Ecto neural progenitor cell (in vitro differentiated cells): ENCODE measurements around the gene C2orf49.
"Not testable (repeated sequence)": the region's sequence is repeated elsewhere in the genome, so short reads cannot be mapped to it uniquely, and the experiment has no call there.

Experiments
- DNase-seq: peaks from one replicate; pipeline ENCODE4 v3.0.0-alpha.2; 2018; ENCODE audit warnings: low spot score

The C2orf49 gene

GRCh38 chr2:105321875-105322646 lies 15.3 kb upstream of the C2orf49 start:
- no peak for DNase-seq

DNA sequence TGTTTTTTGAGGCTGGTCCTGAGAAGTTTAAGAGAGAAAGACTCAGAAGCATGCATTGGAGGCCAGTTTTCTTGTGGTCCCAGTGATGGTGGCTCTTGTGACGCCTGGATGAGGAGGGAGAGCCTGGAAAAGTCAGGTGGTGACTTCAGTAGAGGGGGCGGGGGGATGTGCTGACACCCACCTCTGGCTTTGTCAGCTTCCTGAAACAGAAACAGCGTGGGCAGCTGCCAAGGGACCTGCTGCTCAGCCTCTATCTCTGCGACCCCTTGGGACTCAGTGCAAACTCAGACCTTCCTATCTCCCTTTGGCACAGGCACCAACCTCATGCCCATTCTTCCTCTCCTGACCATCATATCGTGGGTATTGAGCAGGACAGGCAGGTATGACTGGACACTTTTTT lies 14.2 kb upstream of the C2orf49 start:
- DNase-seq: no peak

- DNase-seq: no peak
Measured at GRCh38 chr2:105324101-105324500, 13.2 kb upstream of the C2orf49 start.

DNA sequence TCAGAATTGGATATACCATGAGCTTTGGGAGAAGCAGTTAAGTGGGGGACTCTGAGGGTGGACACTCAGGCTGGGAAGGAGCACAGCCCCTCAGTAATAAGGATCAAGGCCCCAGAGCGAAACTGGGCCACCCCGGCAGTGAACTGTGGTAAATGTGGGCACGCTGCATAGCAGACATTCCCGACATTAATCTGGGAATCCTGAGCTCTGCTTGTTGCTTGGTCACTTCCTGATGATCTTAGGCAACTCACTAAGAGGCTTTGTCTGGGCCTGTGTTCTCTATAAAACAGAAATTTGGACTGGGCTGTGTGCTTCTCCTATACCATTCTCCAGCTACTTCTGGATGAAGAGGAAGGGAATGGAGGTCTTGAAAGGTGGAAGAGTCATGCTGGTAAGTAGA lies 12.6 kb upstream of the C2orf49 start:
- DNase-seq: no peak

- DNase-seq: no peak
Measured at GRCh38 chr2:105325389-105325963, 11.9 kb upstream of the C2orf49 start.

DNA sequence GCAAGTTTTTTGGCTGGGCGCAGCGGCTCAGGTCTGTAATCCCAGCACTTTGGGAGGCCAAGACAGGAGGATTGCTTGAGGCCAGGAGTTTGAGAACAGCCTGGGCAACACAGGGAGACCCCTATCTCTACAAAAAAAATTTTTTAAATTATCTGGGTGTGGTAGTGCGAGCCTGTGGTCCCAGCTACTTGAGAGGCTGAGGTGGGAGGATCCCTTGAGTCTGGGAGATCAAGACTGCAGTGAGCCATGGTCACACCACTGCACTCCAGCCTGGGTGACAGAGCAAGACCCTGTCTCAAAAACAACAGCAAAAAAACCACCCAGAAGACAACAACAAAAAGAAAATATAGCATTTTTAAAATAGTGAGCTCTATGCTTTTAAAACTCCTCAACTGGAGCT lies 10.1 kb upstream of the C2orf49 start:
- DNase-seq: not testable (repeated sequence)

GRCh38 chr2:105327690-105328089 lies 9.7 kb upstream of the C2orf49 start:
- no peak for DNase-seq

GRCh38 chr2:105328281-105329196 lies 8.8 kb upstream of the C2orf49 start:
- no peak for DNase-seq

GRCh38 chr2:105329197-105329554 lies 8.2 kb upstream of the C2orf49 start:
- peak; percentile 53 for DNase-seq

- peak; percentile 75 for DNase-seq
Measured at GRCh38 chr2:105329561-105330495, 7.5 kb upstream of the C2orf49 start, which contains the start of gene TGFBRAP1. Gene TGFBRAP1 (minus strand): TSS chr2:105329735. CDS start chr2:105308301, 21,434 bp downstream.

GRCh38 chr2:105330681-105331375 lies 6.5 kb upstream of the C2orf49 start:
- no peak for DNase-seq

GRCh38 chr2:105334211-105334610 lies 3.1 kb upstream of the C2orf49 start:
- DNase-seq: no peak

- DNase-seq: no peak
Measured at GRCh38 chr2:105335469-105335868, 1.9 kb upstream of the C2orf49 start.

DNA sequence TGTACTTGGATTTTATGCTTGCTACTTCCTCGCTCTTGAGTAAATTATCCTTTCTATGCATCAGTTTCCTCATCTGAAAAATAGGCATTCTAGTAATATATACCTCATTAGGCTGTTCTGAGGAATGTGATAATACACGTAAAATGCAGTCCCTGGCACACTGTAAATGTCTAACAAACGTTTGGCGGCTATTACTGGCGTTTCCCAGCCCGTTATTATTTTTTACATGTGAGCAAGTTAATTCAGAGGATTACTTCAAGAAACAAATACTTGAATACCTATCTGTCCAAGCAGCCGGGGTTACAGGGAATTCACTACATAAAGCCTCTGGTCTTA lies 586 bp upstream of the C2orf49 start:
- no peak for DNase-seq

GRCh38 chr2:105338020-105338385 lies 663 bp downstream of the C2orf49 start:
- DNase-seq: no peak

DNA sequence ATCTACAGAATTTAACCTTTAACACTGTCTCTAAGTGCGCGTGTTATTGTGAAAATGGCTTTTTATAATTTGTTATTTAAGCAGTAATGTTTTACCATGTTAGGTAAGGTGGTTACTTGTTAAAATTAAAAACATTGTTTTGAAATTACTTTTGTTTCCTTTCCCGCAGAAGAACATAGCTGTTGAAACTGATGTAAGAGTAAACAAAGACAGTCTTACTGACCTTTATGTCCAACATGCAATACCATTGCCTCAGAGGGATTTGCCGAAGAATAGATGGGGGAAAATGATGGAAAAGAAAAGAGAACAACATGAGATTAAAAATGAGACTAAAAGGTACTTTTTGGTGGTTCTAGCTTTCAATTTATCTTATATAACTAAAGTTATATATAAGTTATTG lies 2.1 kb downstream of the C2orf49 start:
- DNase-seq: no peak

DNA sequence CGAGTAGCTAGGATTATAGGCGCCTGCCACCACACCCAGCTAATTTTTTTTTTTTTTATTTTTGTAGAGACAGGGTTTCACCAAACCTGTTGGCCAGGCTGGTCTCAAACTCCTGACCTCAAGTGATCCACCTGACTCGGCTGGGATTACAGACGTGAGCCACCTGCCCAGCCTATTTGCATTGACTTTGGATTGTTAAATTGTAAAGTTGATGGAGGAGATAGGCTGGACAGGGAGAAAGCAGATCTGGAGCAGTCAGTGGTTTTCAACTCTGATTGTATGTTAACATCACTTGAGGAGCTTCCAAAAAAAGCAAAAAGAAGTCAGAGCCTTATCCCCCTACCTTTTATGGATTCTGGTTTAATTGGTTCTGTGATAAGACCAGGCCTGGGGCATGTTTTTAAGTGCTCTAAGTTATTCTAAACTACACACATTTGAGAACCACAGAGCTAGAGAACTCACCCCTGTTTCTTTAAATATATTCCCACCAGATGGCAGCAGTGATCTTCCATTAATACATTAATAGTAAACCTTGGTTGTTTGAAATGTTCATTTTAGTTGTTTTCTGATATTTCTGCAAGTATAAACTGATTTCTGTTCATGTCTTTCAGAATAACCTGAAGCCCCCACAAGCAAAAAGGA lies 7.5 kb downstream of the C2orf49 start:
- no peak for DNase-seq

DNA sequence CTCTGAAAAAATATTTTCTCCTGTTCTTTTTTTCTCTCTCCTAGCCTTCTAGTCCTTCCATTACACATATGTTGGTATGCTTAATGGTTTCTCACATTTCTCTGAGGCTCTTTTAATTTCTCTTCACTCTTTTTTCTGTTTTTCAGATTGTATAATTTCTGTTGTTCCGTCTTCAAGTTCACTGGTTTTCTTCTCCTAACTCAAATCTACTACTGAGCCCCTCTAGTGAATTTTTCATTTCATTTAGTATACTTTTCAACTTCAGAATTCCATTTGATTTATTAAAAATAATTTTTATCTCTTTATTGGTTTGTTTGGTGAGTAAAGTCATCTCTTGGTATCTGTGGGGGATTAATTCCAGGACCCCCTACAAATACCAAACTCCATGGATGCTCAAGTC lies 19.8 kb downstream of the C2orf49 start:
- no peak for DNase-seq

DNA sequence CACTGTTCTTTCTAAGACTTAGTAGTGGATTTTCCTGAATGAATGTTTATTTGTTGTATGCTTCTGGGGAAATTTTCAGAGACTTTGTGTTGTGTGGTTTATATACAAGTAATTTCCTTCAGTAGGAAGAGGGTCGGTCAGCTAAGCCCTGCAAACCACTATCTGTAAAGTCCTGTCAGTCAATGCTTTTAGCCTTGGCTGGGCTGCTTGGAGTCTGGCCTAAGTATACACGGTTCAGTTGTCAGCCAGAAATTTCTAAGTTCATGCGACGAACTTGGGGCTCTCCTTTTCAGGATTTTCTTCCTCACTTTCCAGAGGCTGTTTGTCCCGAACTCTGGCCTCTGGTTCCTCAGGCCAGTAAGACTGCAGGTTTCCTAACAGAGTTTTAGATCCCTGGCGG lies 21.3 kb downstream of the C2orf49 start:
- no peak for DNase-seq

DNA sequence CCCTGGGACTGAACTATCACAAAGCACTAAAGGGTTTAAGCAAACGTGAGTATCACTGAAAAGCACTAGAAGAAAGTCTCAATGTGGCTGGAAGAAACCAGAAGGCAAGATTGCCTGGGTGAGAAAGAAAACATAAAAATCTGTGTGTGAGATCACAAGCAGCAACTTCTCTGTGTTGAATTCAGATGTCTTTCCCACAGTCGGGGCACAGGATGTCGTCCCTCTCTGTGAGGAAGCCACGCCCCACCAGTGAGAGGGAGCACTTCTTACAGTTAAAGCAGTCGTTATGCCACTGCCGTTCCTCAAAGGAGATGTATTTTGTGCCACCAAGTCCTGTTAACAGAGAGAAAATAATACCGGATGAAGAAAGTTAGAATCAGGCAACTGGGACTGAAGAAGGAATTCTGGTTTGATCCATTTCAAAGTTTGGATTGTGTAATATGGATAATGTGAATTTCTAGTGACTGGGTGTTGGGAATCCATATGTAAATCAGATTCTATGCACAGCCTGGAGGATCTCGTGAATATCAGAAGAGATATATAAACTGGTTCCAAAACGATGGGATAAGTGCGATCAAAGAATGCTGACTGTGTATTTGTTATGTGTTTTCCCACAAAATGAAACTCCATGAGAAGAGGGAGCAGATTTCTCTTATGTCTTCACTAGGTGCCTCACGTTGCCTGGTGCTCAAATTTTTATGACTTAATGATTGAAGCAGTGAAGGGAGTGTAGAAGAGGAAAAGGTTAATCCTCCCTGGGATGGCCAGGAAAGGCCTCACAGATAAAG lies 24.0 kb downstream of the C2orf49 start:
- DNase-seq: no peak
